NCI-H774 (cell line): ENCODE measurements around the gene TRAF6.

Experiments used
- DNase-seq: peaks from one replicate; lab custom pipeline; 2025; lab: John Stamatoyannopoulos, UW

Gene TRAF6

GRCh38 chr11:36458129-36458915, 51.8 kb downstream of the TRAF6 start:
- no peak for DNase-seq

GRCh38 chr11:36456156-36456555, 53.9 kb downstream of the TRAF6 start:
- DNase-seq: no peak

- DNase-seq: no peak
Observed at GRCh38 chr11:36455658-36456111, 54.4 kb downstream of the TRAF6 start.

- DNase-seq: peak; percentile 23
Observed at GRCh38 chr11:36454941-36455631, 55.0 kb downstream of the TRAF6 start.

GRCh38 chr11:36454551-36454940, 55.5 kb downstream of the TRAF6 start:
- no peak for DNase-seq

GRCh38 chr11:36453678-36454077, 56.4 kb downstream of the TRAF6 start:
- DNase-seq: no peak

- no peak for DNase-seq
Observed at GRCh38 chr11:36452961-36453360, 57.1 kb downstream of the TRAF6 start.

- DNase-seq: no peak
Observed at GRCh38 chr11:36452236-36452940, 57.7 kb downstream of the TRAF6 start.

GRCh38 chr11:36451681-36452080, 58.4 kb downstream of the TRAF6 start:
- no peak for DNase-seq

GRCh38 chr11:36451045-36451444, 59.0 kb downstream of the TRAF6 start:
- no peak for DNase-seq

- peak; percentile 4 for DNase-seq
Observed at GRCh38 chr11:36450110-36450572, 59.9 kb downstream of the TRAF6 start.

GRCh38 chr11:36449561-36450096, 60.4 kb downstream of the TRAF6 start:
- DNase-seq: no peak

GRCh38 chr11:36447947-36448346, 62.1 kb downstream of the TRAF6 start:
- DNase-seq: no peak

- no peak for DNase-seq
Observed at GRCh38 chr11:36447514-36447913, 62.6 kb downstream of the TRAF6 start.

GRCh38 chr11:36446135-36446534, 63.9 kb downstream of the TRAF6 start:
- DNase-seq: no peak

- DNase-seq: no peak
Observed at GRCh38 chr11:36443661-36444060, 66.4 kb downstream of the TRAF6 start.

GRCh38 chr11:36441610-36442208, 68.4 kb downstream of the TRAF6 start:
- DNase-seq: no peak

- DNase-seq: no peak
Observed at GRCh38 chr11:36438126-36438525, 71.9 kb downstream of the TRAF6 start.

GRCh38 chr11:36437413-36437812, 72.7 kb downstream of the TRAF6 start:
- DNase-seq: no peak
